Hepatocyte (in vitro differentiated cells): Measurements from ENCODE around the gene LHFPL2. TPM values are rescaled to one million over a fixed set of nuclear protein-coding genes. Genes with fewer than 3 reads are reported as not detected.

ENCODE experiments used
- DNase-seq: peaks from one replicate; pipeline ENCODE4 v3.0.0-alpha.2; 2016; ENCODE audit warnings: low spot score
- H2AFZ ChIP-seq: fragments of 200-600 bp; sonication (generic); 2 replicates; pipeline ENCODE4 v1.6.0; 2016; ENCODE audit warnings: antibody characterized with exemption, mild to moderate bottlenecking
- H3K27ac ChIP-seq: fragments of 200-600 bp; sonication (generic); 2 replicates; pipeline ENCODE4 v1.5.1; 2016; ENCODE audit warnings: mild to moderate bottlenecking
- H3K27me3 ChIP-seq: fragments of 200-600 bp; sonication (generic); 2 replicates; pipeline ENCODE4 v1.6.1; 2016
- H3K36me3 ChIP-seq: fragments of 200-600 bp; sonication (generic); replicated peaks from 2 replicates; pipeline ENCODE4 v1.5.1; 2016; ENCODE audit warnings: low read depth; ENCODE audit not compliant: insufficient read depth
- H3K4me1 ChIP-seq: fragments of 200-600 bp; sonication (generic); 2 replicates; pipeline ENCODE4 v1.5.1; 2016; ENCODE audit warnings: mild to moderate bottlenecking, moderate library complexity; ENCODE audit not compliant: insufficient read depth
- H3K4me2 ChIP-seq: fragments of 200-600 bp; sonication (generic); 2 replicates; pipeline ENCODE4 v1.6.0; 2016
- H3K4me3 ChIP-seq: fragments of 200-600 bp; sonication (generic); 2 replicates; pipeline ENCODE4 v1.5.1; 2016; ENCODE audit warnings: mild to moderate bottlenecking
- H3K79me2 ChIP-seq: fragments of 200-600 bp; sonication (generic); 2 replicates; pipeline ENCODE4 v1.6.0; 2017; ENCODE audit warnings: mild to moderate bottlenecking
- H3K9me2 ChIP-seq: fragments of 200-600 bp; sonication (generic); replicated peaks from 2 replicates; pipeline ENCODE4 v1.6.0; 2017; ENCODE audit warnings: mild to moderate bottlenecking; ENCODE audit not compliant: insufficient read depth
- H3K9me3 ChIP-seq: fragments of 200-600 bp; sonication (generic); 2 replicates; pipeline ENCODE4 v1.5.1; 2016; ENCODE audit warnings: low read depth, mild to moderate bottlenecking
- H4K20me1 ChIP-seq: fragments of 200-600 bp; sonication (generic); 2 replicates; pipeline ENCODE4 v1.6.0; 2016; ENCODE audit warnings: mild to moderate bottlenecking; ENCODE audit not compliant: insufficient read depth, poor library complexity, severe bottlenecking
- CTCF ChIP-seq: fragments of 200-600 bp; sonication (generic); IDR thresholded peaks from 2 replicates; pipeline ENCODE4 v1.5.1; 2016; ENCODE audit warnings: antibody characterized with exemption, mild to moderate bottlenecking; ENCODE audit not compliant: poor library complexity
- EZH2 ChIP-seq: fragments of 200-600 bp; sonication (generic); IDR thresholded peaks from 2 replicates; pipeline ENCODE4 v1.6.1; 2016; ENCODE audit warnings: antibody characterized with exemption, mild to moderate bottlenecking, borderline replicate concordance
- EZH2phosphoT487 ChIP-seq: fragments of 200-600 bp; sonication (generic); IDR thresholded peaks from one replicate; pipeline ENCODE4 v1.6.1; 2018; ENCODE audit warnings: antibody characterized with exemption, mild to moderate bottlenecking, low read depth, moderate library complexity; ENCODE audit not compliant: unreplicated experiment, severe bottlenecking
- WGBS: methylation state at CpG from one replicate; pipeline ENCODE4 v1.1.6; 2016; ENCODE audit warnings: low lambda C conversion rate; ENCODE audit errors: missing lambda C conversion rate; 5-methylcytosine and 5-hydroxymethylcytosine counted together
- polyA plus RNA-seq: library from polyadenylated mRNA; unstranded; fragments of >200 nt; fragmentation: Nextera tagmentation; extraction: Ambion mirVana; gene quantifications from 2 replicates; pipeline ENCODE4 v1.2.1, GENCODE V29; 2016
- total RNA-seq: library from RNA; depleted of rRNA; stranded (reverse); fragments of >200 nt; gene quantifications from 2 replicates; pipeline ENCODE4 v1.2.3, GENCODE V29; 2014

The LHFPL2 gene
- total and polyA plus RNA-seq, 2 experiments from 2014 or later: 15.6 to 39.9 TPM

- Histone ChIP-seq H3K27me3 (no peaks in the 10 kb centered on the region), H3K4me2 (no peak overlapping the region), H2AFZ (no peak overlapping the region), H4K20me1 (no peaks in the 10 kb centered on the region), H3K4me1 (peaks cover 11% of the 10 kb centered on the region), H3K9me2 (no peaks in the 10 kb centered on the region), H3K4me3 (no peak overlapping the region), H3K9me3 (no peaks in the 10 kb centered on the region), H3K36me3 (no peaks in the 10 kb centered on the region), H3K79me2 (peaks cover 64% of the 10 kb centered on the region), H3K27ac (peak overlapping the region; percentile 27)
- TF ChIP-seq CTCF (no peak), EZH2 (no peak), EZH2phosphoT487 (no peak)
- DNase-seq: no peak
- 80% methylated on average over 8 of the region's 8 CpGs for WGBS
Measured at GRCh38 chr5:78546276-78546996, 102.1 kb downstream of the LHFPL2 start.

GRCh38 chr5:78545406-78545805 is 103.2 kb downstream of the LHFPL2 start:
- Histone ChIP-seq H3K79me2 (peaks cover 68% of the 10 kb centered on the region), H3K27me3 (no peaks in the 10 kb centered on the region), H3K36me3 (no peaks in the 10 kb centered on the region), H3K27ac (no peak overlapping the region), H3K4me3 (no peak overlapping the region), H2AFZ (no peak overlapping the region), H3K4me2 (no peak overlapping the region), H3K9me2 (no peaks in the 10 kb centered on the region), H4K20me1 (no peaks in the 10 kb centered on the region), H3K9me3 (no peaks in the 10 kb centered on the region), H3K4me1 (peaks cover 12% of the 10 kb centered on the region)
- 94% methylated on average over 7 of the region's 7 CpGs for whole genome bisulfite sequencing
- no peak for DNase-seq
- no peak for TF ChIP-seq EZH2
- no peak for TF ChIP-seq CTCF

- Histone ChIP-seq H3K27me3 (no peaks in the 10 kb centered on the region), H2AFZ (no peak overlapping the region), H3K27ac (no peak overlapping the region), H3K4me1 (peaks cover 12% of the 10 kb centered on the region), H3K4me3 (no peak overlapping the region), H3K36me3 (no peaks in the 10 kb centered on the region), H3K9me3 (no peaks in the 10 kb centered on the region), H3K79me2 (peaks cover 71% of the 10 kb centered on the region), H3K9me2 (no peaks in the 10 kb centered on the region), H4K20me1 (no peaks in the 10 kb centered on the region), H3K4me2 (no peak overlapping the region)
- TF ChIP-seq CTCF (no peak), EZH2 (no peak), EZH2phosphoT487 (no peak)
- 77% methylated on average over 14 of the region's 14 CpGs for WGBS
- DNase-seq: no peak
Measured at GRCh38 chr5:78544561-78545201, 103.9 kb downstream of the LHFPL2 start.
